DOHH2 (cell line): ENCODE data around the gene FGGY.

Source experiments
- H3F3A ChIP-seq: fragments of 200-600 bp; sonication (generic), shearing (Covaris generic); 2 replicates; pipeline ENCODE4 v1.6.0; 2016; ENCODE audit warnings: antibody characterized with exemption, mild to moderate bottlenecking; ENCODE audit not compliant: control insufficient read depth, insufficient read depth
- H3K27ac ChIP-seq: fragments of 200-600 bp; sonication (generic); 2 replicates; pipeline ENCODE4 v1.5.1; 2014; ENCODE audit warnings: low read depth, mild to moderate bottlenecking, low read length, moderate library complexity
- H3K27me3 ChIP-seq: fragments of 200-600 bp; sonication (generic); 2 replicates; pipeline ENCODE4 v1.6.1; 2014; ENCODE audit warnings: mild to moderate bottlenecking, low read length, mixed read lengths; ENCODE audit not compliant: control insufficient read depth
- H3K36me3 ChIP-seq: fragments of 200-600 bp; sonication (generic); 2 replicates; pipeline ENCODE4 v1.6.1; 2014; ENCODE audit warnings: mild to moderate bottlenecking, low read length, moderate library complexity, mixed read lengths; ENCODE audit not compliant: control insufficient read depth
- H3K4me1 ChIP-seq: fragments of 200-600 bp; sonication (generic); 2 replicates; pipeline ENCODE4 v1.6.1; 2014; ENCODE audit warnings: mild to moderate bottlenecking, low read length, mixed read lengths; ENCODE audit not compliant: control insufficient read depth
- H3K4me2 ChIP-seq: fragments of 200-600 bp; sonication (generic); 2 replicates; pipeline ENCODE4 v1.6.0; 2014; ENCODE audit warnings: mild to moderate bottlenecking, low read length, moderate library complexity
- H3K4me3 ChIP-seq: fragments of 200-600 bp; sonication (generic); 2 replicates; pipeline ENCODE4 v1.5.1; 2014; ENCODE audit warnings: mild to moderate bottlenecking, low read length, mixed read lengths
- H3K79me2 ChIP-seq: fragments of 200-600 bp; sonication (generic); 2 replicates; pipeline ENCODE4 v1.6.1; 2014; ENCODE audit warnings: mild to moderate bottlenecking, low read length, mixed read lengths; ENCODE audit not compliant: control insufficient read depth
- H3K9me2 ChIP-seq: fragments of 200-600 bp; sonication (generic); replicated peaks from 2 replicates; pipeline ENCODE4 v1.6.1; 2014; ENCODE audit warnings: mild to moderate bottlenecking, low read length, mixed read lengths; ENCODE audit not compliant: control insufficient read depth
- H3K9me3 ChIP-seq: fragments of 200-600 bp; sonication (generic); 2 replicates; pipeline ENCODE4 v1.6.1; 2014; ENCODE audit warnings: antibody characterized with exemption, low read length, mixed read lengths; ENCODE audit not compliant: control insufficient read depth, insufficient read depth
- H4K20me1 ChIP-seq: fragments of 200-600 bp; sonication (generic); 2 replicates; pipeline ENCODE4 v1.6.0; 2014; ENCODE audit warnings: low read depth, mild to moderate bottlenecking, antibody characterized with exemption, low read length, moderate library complexity; ENCODE audit not compliant: control insufficient read depth, insufficient read depth
- EZH2phosphoT487 ChIP-seq: fragments of 200-600 bp; sonication (generic); IDR thresholded peaks from 2 replicates; pipeline ENCODE4 v1.6.1; 2017; ENCODE audit warnings: borderline replicate concordance, mild to moderate bottlenecking, antibody characterized with exemption, low read length, moderate library complexity, mixed read lengths
- TF ChIP-seq, protein P1 (sequence below): fragments of 200-600 bp; sonication (generic); IDR thresholded peaks from one replicate; pipeline ENCODE4 v1.5.1; 2014; ENCODE audit warnings: antibody characterized with exemption, mild to moderate bottlenecking, low read depth, low read length; ENCODE audit not compliant: poor library complexity, severe bottlenecking

FGGY gene

DNA sequence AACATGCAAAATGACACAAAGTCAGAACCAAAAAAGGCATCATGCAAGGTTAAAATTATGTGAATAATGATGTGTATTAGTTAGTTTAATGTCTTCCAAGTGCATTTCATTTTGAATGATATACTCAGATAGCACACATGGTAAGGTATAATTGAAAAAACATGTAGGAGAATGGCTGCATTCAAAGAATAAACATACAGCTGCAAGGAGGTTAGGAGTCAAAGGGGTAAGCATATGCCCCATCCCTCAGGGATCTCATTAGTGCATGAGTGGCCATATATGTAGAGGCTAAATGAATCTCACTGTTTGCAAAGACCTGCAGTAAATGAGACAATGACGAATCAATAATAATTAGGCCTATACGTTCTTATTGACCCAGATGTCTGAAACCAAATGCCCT, 338.2 kb downstream of the FGGY start:
- TF ChIP-seq EZH2phosphoT487 = no peak
- TF ChIP-seq, protein P1, sequence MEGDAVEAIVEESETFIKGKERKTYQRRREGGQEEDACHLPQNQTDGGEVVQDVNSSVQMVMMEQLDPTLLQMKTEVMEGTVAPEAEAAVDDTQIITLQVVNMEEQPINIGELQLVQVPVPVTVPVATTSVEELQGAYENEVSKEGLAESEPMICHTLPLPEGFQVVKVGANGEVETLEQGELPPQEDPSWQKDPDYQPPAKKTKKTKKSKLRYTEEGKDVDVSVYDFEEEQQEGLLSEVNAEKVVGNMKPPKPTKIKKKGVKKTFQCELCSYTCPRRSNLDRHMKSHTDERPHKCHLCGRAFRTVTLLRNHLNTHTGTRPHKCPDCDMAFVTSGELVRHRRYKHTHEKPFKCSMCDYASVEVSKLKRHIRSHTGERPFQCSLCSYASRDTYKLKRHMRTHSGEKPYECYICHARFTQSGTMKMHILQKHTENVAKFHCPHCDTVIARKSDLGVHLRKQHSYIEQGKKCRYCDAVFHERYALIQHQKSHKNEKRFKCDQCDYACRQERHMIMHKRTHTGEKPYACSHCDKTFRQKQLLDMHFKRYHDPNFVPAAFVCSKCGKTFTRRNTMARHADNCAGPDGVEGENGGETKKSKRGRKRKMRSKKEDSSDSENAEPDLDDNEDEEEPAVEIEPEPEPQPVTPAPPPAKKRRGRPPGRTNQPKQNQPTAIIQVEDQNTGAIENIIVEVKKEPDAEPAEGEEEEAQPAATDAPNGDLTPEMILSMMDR = no peak

DNA sequence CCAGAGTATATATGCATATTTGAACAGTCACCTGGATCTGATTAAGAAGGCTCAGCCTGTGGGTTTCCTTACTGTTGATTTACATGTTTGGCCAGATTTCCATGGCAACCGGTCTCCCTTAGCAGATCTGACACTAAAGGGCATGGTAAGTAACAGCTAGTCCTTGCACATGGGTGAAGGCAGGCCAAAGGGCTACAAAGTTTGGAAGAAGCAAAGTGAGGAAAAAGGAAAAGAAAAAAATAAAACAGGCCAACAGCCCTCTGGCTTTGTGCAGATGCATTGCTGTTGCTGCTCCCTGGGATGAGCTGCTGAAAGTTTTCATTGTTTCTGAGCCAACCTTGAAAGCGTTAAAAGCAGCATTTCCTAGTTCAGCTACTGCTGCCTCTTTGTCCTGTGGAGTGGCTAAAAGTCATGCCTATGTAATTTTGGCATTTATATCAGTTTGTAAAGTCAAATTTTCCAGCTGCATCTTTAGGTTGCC, 341.4 kb downstream of the FGGY start:
- H3K27me3 ChIP-seq = no peaks in the 10 kb centered on the region
- no peaks in the 10 kb centered on the region for H3K9me3 ChIP-seq
- no peaks in the 10 kb centered on the region for H3F3A ChIP-seq
- H3K36me3 ChIP-seq = no peaks in the 10 kb centered on the region
- no peak overlapping the region for H3K4me2 ChIP-seq
- H4K20me1 ChIP-seq = no peaks in the 10 kb centered on the region
- no peak for TF ChIP-seq EZH2phosphoT487
- TF ChIP-seq, protein P1 = no peak
- no peaks in the 10 kb centered on the region for H3K79me2 ChIP-seq
- H3K4me3 ChIP-seq = no peak overlapping the region
- no peak overlapping the region for H3K27ac ChIP-seq
- H3K9me2 ChIP-seq = no peaks in the 10 kb centered on the region
- no peaks in the 10 kb centered on the region for H3K4me1 ChIP-seq

More for the DNA sequence above, 338.2 kb downstream of the FGGY start:
- Histone ChIP-seq H3K36me3 (no peaks in the 10 kb centered on the region), H3K27me3 (no peaks in the 10 kb centered on the region), H3K27ac (no peak overlapping the region), H3F3A (no peaks in the 10 kb centered on the region), H3K4me2 (no peak overlapping the region), H3K4me1 (no peaks in the 10 kb centered on the region), H4K20me1 (no peaks in the 10 kb centered on the region), H3K9me2 (no peaks in the 10 kb centered on the region), H3K4me3 (no peak overlapping the region), H3K9me3 (no peaks in the 10 kb centered on the region), H3K79me2 (no peaks in the 10 kb centered on the region)

DNA sequence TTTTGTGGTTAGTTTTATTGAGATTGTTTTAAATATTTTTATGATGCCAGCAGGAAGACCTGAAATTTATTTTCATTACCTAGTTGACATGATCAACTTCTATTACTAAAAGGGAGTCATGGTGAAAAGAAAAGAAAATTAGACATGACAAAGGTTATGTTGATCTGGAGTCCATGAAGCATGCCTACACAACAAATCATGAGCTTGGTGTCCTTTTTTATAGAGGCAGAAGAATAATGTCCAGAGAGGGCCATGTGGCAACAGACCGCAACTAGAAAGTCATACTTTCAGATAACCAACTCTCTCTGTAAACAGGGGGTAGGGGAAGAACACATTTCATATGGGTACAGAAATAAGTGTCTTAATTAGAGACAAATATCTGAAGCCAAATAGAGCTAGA, 342.4 kb downstream of the FGGY start:
- Histone ChIP-seq H3K36me3 (no peaks in the 10 kb centered on the region), H3K4me3 (no peak overlapping the region), H3K27me3 (no peaks in the 10 kb centered on the region), H3K4me1 (no peaks in the 10 kb centered on the region), H3K9me3 (no peaks in the 10 kb centered on the region), H3K4me2 (no peak overlapping the region), H3K27ac (no peak overlapping the region), H3F3A (no peaks in the 10 kb centered on the region), H4K20me1 (no peaks in the 10 kb centered on the region), H3K79me2 (no peaks in the 10 kb centered on the region), H3K9me2 (no peaks in the 10 kb centered on the region)
- TF ChIP-seq, protein P1 = no peak
- TF ChIP-seq EZH2phosphoT487 = no peak

DNA sequence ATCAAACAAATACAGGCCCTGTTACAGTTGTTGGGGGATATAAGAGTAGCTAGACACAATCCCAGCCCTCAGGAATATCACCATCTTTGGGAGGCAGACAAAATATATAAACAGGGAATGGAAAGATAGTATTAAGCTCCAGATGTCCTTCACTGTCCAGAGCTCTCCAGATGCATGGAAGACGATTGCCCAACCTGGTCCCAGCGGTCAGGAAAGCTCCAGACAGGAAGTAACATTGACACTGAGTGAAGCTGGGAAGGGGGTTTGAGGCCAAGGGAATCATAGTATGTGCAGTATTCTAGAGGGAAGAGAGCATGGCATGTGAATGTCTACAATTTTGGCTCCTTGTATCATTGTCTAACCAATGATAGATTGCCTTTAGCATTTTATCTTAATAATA, 344.0 kb downstream of the FGGY start:
- Histone ChIP-seq H3K4me1 (no peaks in the 10 kb centered on the region), H3K4me3 (no peak overlapping the region), H4K20me1 (no peaks in the 10 kb centered on the region), H3K79me2 (no peaks in the 10 kb centered on the region), H3K27ac (no peak overlapping the region), H3F3A (no peaks in the 10 kb centered on the region), H3K36me3 (no peaks in the 10 kb centered on the region), H3K9me3 (no peaks in the 10 kb centered on the region), H3K9me2 (no peaks in the 10 kb centered on the region), H3K4me2 (no peak overlapping the region), H3K27me3 (no peaks in the 10 kb centered on the region)
- TF ChIP-seq, protein P1 = no peak
- no peak for TF ChIP-seq EZH2phosphoT487
